Kidney capillary endothelial cell (primary cell): ENCODE measurements around the gene TTC38.

ENCODE experiments used
- DNase-seq: peaks from one replicate; pipeline ENCODE4 v3.0.0-alpha.2; 2018; ENCODE audit warnings: low spot score

The TTC38 gene

GRCh38 chr22:46278656-46279645 lies 11.1 kb downstream of the TTC38 start:
- no peak for DNase-seq

- no peak for DNase-seq
These were observed 12.4 kb downstream of the TTC38 start for GRCh38 chr22:46280063-46280817.

GRCh38 chr22:46280999-46281623 lies 13.3 kb downstream of the TTC38 start:
- DNase-seq = no peak

GRCh38 chr22:46281866-46282678 lies 14.3 kb downstream of the TTC38 start:
- no peak for DNase-seq

- no peak for DNase-seq
These were observed 18.2 kb downstream of the TTC38 start for GRCh38 chr22:46286006-46286405.

- DNase-seq = no peak
These were observed 19.4 kb downstream of the TTC38 start for GRCh38 chr22:46286941-46287872.

- peak; percentile 90 for DNase-seq
These were observed 20.3 kb downstream of the TTC38 start for GRCh38 chr22:46287873-46288751.

GRCh38 chr22:46288846-46289243 lies 21.0 kb downstream of the TTC38 start:
- no peak for DNase-seq

- no peak for DNase-seq
These were observed 21.6 kb downstream of the TTC38 start for GRCh38 chr22:46289244-46289891.

GRCh38 chr22:46290121-46290842 lies 22.5 kb downstream of the TTC38 start:
- no peak for DNase-seq

GRCh38 chr22:46290843-46291785 lies 23.3 kb downstream of the TTC38 start:
- DNase-seq = no peak

- no peak for DNase-seq
These were observed 24.4 kb downstream of the TTC38 start for GRCh38 chr22:46292173-46292572.

- no peak for DNase-seq
These were observed 24.9 kb downstream of the TTC38 start for GRCh38 chr22:46292732-46293131.

GRCh38 chr22:46293577-46294260 lies 25.9 kb downstream of the TTC38 start:
- DNase-seq = no peak

- no peak for DNase-seq
These were observed 27.0 kb downstream of the TTC38 start for GRCh38 chr22:46294784-46295183.

GRCh38 chr22:46295277-46295971 lies 27.6 kb downstream of the TTC38 start:
- DNase-seq = no peak
